Neural progenitor cell (in vitro differentiated cells): ENCODE results near the gene ZFYVE21. TPM values are rescaled to one million over a fixed set of nuclear protein-coding genes. Genes with fewer than 3 reads are reported as not detected.

ENCODE experiments used
- DNase-seq: peaks from one replicate; pipeline ENCODE4 v3.0.0-alpha.2; 2016; ENCODE audit warnings: low spot score
- H2AFZ ChIP-seq: fragments of 200-600 bp; sonication (generic); replicated peaks from 2 replicates; pipeline ENCODE4 v1.6.1; 2016; ENCODE audit warnings: antibody characterized with exemption
- H3F3A ChIP-seq: fragments of 200-600 bp; sonication (generic); 2 replicates; pipeline ENCODE4 v1.6.1; 2016; ENCODE audit warnings: antibody characterized with exemption, low read depth
- H3K27ac ChIP-seq: fragments of 200-600 bp; sonication (generic); 2 replicates; pipeline ENCODE4 v1.5.1; 2016; ENCODE audit warnings: mild to moderate bottlenecking
- H3K27me3 ChIP-seq: fragments of 200-600 bp; sonication (generic); 2 replicates; pipeline ENCODE4 v1.6.1; 2016; ENCODE audit warnings: mild to moderate bottlenecking, moderate library complexity
- H3K36me3 ChIP-seq: fragments of 200-600 bp; sonication (generic); 2 replicates; pipeline ENCODE4 v1.5.1; 2016
- H3K4me1 ChIP-seq: fragments of 200-600 bp; sonication (generic); 2 replicates; pipeline ENCODE4 v1.6.1; 2016; ENCODE audit warnings: mixed run types
- H3K4me2 ChIP-seq: fragments of 200-600 bp; sonication (generic); 2 replicates; pipeline ENCODE4 v1.6.1; 2016
- H3K4me3 ChIP-seq: fragments of 200-600 bp; sonication (generic); 2 replicates; pipeline ENCODE4 v1.5.1; 2016
- H3K79me2 ChIP-seq: fragments of 200-600 bp; sonication (generic); 2 replicates; pipeline ENCODE4 v1.6.1; 2016; ENCODE audit warnings: low read depth
- H3K9ac ChIP-seq: fragments of 200-600 bp; sonication (generic); 2 replicates; pipeline ENCODE4 v1.6.1; 2016
- H3K9me3 ChIP-seq: fragments of 200-600 bp; sonication (generic); 2 replicates; pipeline ENCODE4 v1.5.1; 2016; ENCODE audit warnings: low read depth
- H4K20me1 ChIP-seq: fragments of 200-600 bp; sonication (generic); 2 replicates; pipeline ENCODE4 v1.6.1; 2016; ENCODE audit warnings: low read depth
- H3K27ac Mint-ChIP-seq: 3 replicates; pipeline ENCODE4 v1.8.0; 2021; ENCODE audit warnings: mixed read lengths
- H3K27me3 Mint-ChIP-seq: 2 replicates; pipeline ENCODE4 v1.8.0; 2022; ENCODE audit warnings: low read depth, mild to moderate bottlenecking, inconsistent platforms, moderate library complexity, mixed read lengths; ENCODE audit not compliant: insufficient read depth
- H3K36me3 Mint-ChIP-seq: 3 replicates; pipeline ENCODE4 v1.8.0; 2021; ENCODE audit warnings: mixed read lengths
- H3K4me1 Mint-ChIP-seq: 3 replicates; pipeline ENCODE4 v1.8.0; 2021; ENCODE audit warnings: mixed read lengths
- H3K4me3 Mint-ChIP-seq: 3 replicates; pipeline ENCODE4 v1.8.0; 2021; ENCODE audit warnings: mild to moderate bottlenecking, moderate library complexity, mixed read lengths
- H3K9me3 Mint-ChIP-seq: 3 replicates; pipeline ENCODE4 v1.8.0; 2020; ENCODE audit warnings: mixed read lengths
- EZH2 ChIP-seq: fragments of 200-600 bp; sonication (generic); IDR thresholded peaks from 2 replicates; pipeline ENCODE4 v1.6.1; 2017; ENCODE audit warnings: antibody characterized with exemption, mild to moderate bottlenecking, moderate library complexity
- EZH2phosphoT487 ChIP-seq: fragments of 200-600 bp; sonication (generic); IDR thresholded peaks from 2 replicates; pipeline ENCODE4 v1.6.1; 2017; ENCODE audit warnings: antibody characterized with exemption
- total RNA-seq: library from RNA; depleted of rRNA; stranded (reverse); fragments of >200 nt; gene quantifications from 2 replicates; pipeline ENCODE4 v1.2.3, GENCODE V29; 2015; ENCODE audit warnings: low replicate concordance
- TF ChIP-seq, protein P1 (sequence below): fragments of 200-600 bp; sonication (generic); IDR thresholded peaks from 2 replicates; pipeline ENCODE4 v1.5.1; 2017; ENCODE audit warnings: antibody characterized with exemption, mild to moderate bottlenecking

Gene ZFYVE21
- total RNA-seq, 1 donor from 2014 or later = 46.2 TPM

DNA sequence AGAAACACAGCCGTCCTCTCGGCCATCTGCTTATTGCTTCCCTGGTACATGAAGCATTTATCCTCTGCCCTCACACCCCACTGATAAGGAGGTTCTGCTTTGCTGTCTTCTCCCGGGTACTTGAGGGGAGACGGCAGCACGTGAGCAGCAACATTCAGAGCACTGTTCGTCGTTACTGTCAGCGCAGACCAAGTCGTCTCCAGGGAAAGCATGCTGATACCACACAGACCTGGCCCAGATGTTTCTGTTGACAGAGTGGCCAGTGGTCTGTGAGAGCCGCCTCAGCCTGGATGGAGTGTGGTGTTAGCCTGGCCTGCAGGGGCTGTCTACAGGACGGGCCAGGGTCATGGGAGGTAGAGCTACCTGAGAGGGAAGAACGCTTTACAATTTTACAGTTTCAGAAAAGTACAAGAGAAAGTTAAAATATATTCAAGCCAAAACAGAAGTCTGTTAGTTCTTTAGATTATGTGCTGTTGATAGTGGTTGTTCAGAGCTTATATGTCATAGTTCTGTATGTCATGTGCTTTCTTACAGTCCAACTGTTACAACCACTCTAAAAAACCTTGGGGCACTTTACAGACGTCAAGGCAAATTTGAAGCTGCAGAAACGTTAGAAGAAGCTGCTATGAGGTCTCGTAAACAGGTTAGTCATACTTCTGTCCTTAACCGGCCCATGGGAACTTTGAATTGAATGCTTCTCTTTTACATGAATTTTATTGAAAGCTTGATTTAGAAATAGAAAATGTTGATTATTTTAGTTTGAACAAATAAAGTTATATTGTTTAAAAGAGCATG lies 38.5 kb upstream of the ZFYVE21 start:
- Histone ChIP-seq H3K9ac (no peak overlapping the region), H4K20me1 (peaks cover 3% of the 10 kb centered on the region)

DNA sequence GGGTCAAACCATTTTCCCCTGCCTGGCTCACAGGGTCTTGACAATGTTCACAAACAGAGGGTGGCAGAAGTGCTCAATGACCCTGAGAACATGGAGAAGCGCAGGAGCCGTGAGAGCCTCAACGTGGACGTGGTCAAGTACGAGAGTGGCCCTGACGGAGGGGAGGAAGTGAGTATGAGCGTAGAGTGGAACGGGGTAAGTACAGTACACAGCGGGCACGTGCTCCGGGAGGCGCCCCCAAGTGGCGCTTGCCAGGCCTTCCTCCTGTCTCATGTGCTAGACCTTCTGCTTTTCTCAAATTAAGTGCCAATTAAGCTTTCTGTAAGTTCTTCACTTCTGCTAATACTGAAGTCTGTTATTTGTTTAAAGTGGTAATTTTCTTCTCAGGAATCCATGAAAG lies 36.3 kb upstream of the ZFYVE21 start:
- Histone ChIP-seq H3K9me3 (no peaks in the 10 kb centered on the region), H3K27ac (no peak overlapping the region), H3K36me3 (peaks cover 28% of the 10 kb centered on the region), H2AFZ (no peak overlapping the region), H4K20me1 (peaks cover 3% of the 10 kb centered on the region), H3K4me3 (no peak overlapping the region), H3K4me1 (no peaks in the 10 kb centered on the region), H3F3A (no peaks in the 10 kb centered on the region), H3K79me2 (no peaks in the 10 kb centered on the region), H3K4me2 (no peak overlapping the region), H3K27me3 (no peaks in the 10 kb centered on the region), H3K9ac (no peak overlapping the region)
- Mint-ChIP-seq H3K4me3 (no peak overlapping the region), H3K27me3 (peaks cover 2% of the 10 kb centered on the region), H3K27ac (no peak overlapping the region), H3K9me3 (no peaks in the 10 kb centered on the region), H3K4me1 (no peaks in the 10 kb centered on the region), H3K36me3 (peaks cover 26% of the 10 kb centered on the region)
- TF ChIP-seq EZH2phosphoT487 = no peak
- TF ChIP-seq, protein P1, sequence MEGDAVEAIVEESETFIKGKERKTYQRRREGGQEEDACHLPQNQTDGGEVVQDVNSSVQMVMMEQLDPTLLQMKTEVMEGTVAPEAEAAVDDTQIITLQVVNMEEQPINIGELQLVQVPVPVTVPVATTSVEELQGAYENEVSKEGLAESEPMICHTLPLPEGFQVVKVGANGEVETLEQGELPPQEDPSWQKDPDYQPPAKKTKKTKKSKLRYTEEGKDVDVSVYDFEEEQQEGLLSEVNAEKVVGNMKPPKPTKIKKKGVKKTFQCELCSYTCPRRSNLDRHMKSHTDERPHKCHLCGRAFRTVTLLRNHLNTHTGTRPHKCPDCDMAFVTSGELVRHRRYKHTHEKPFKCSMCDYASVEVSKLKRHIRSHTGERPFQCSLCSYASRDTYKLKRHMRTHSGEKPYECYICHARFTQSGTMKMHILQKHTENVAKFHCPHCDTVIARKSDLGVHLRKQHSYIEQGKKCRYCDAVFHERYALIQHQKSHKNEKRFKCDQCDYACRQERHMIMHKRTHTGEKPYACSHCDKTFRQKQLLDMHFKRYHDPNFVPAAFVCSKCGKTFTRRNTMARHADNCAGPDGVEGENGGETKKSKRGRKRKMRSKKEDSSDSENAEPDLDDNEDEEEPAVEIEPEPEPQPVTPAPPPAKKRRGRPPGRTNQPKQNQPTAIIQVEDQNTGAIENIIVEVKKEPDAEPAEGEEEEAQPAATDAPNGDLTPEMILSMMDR = peak; percentile 58
- DNase-seq = peak; percentile 51

More for the DNA sequence above, 38.5 kb upstream of the ZFYVE21 start:
- Histone ChIP-seq H3F3A (no peaks in the 10 kb centered on the region), H2AFZ (no peak overlapping the region), H3K27me3 (no peaks in the 10 kb centered on the region), H3K4me2 (no peak overlapping the region), H3K9me3 (no peaks in the 10 kb centered on the region), H3K4me1 (no peaks in the 10 kb centered on the region), H3K4me3 (no peak overlapping the region), H3K79me2 (no peaks in the 10 kb centered on the region), H3K36me3 (peaks cover 28% of the 10 kb centered on the region), H3K27ac (no peak overlapping the region)
- Mint-ChIP-seq H3K9me3 (no peaks in the 10 kb centered on the region), H3K27ac (no peak overlapping the region), H3K4me1 (no peaks in the 10 kb centered on the region), H3K27me3 (peaks cover 2% of the 10 kb centered on the region), H3K36me3 (peaks cover 36% of the 10 kb centered on the region), H3K4me3 (no peak overlapping the region)
- DNase-seq = no peak
- no peak for TF ChIP-seq EZH2
- no peak for TF ChIP-seq EZH2phosphoT487
- TF ChIP-seq, protein P1 = no peak

DNA sequence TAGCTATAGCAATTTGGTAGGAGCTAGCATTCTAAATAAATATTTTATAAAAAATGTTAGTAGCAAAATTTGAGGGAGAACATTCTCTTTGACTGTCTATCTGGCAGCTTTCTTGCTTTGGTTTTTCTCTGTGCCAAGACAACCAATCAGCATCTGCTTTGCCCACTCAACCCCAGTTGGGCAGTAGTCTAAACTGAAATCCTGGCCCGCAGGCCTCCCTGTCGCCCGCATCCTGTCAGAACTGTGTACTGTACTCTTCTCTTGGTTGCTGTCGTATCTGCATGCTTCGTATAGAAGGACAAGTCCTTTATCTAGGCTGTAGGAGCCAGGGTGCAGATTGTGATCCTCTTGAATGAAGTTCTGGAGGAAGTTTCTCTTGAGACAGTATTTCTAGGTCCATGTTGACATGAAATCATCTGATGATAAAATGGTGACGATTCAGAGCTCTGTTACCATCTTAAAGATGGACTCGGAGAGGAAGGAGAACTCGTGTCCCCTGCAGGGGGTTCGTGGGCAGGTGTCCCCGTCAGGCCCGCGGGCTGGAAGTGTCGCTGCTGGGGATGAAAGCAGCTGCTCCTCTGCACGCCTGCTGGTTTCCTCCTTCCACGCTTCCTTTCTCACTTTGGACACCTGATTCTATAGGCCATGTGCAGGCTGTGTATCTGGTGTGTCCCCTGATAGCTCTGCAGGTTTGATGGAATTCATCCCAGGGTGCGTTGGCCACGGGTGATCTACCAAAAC lies 34.9 kb upstream of the ZFYVE21 start:
- H3K4me3 ChIP-seq = no peak overlapping the region
- H3K27ac ChIP-seq = no peak overlapping the region
- DNase-seq = no peak
- H3K36me3 ChIP-seq = peaks cover 18% of the 10 kb centered on the region
- H3K4me1 ChIP-seq = no peaks in the 10 kb centered on the region
- H3K4me2 ChIP-seq = no peak overlapping the region
- H3K27me3 Mint-ChIP-seq = peaks cover 2% of the 10 kb centered on the region
- TF ChIP-seq EZH2phosphoT487 = no peak
- TF ChIP-seq, protein P1 = no peak
- no peak for TF ChIP-seq EZH2
- H3K9me3 Mint-ChIP-seq = no peaks in the 10 kb centered on the region
- no peak overlapping the region for H3K9ac ChIP-seq
- peaks cover 3% of the 10 kb centered on the region for H4K20me1 ChIP-seq
- no peaks in the 10 kb centered on the region for H3K79me2 ChIP-seq
- no peaks in the 10 kb centered on the region for H3K4me1 Mint-ChIP-seq
- H3K27me3 ChIP-seq = no peaks in the 10 kb centered on the region
- no peak overlapping the region for H3K4me3 Mint-ChIP-seq
- peaks cover 26% of the 10 kb centered on the region for H3K36me3 Mint-ChIP-seq
- no peaks in the 10 kb centered on the region for H3K9me3 ChIP-seq
- H3K27ac Mint-ChIP-seq = no peak overlapping the region
- no peak overlapping the region for H2AFZ ChIP-seq
- H3F3A ChIP-seq = no peaks in the 10 kb centered on the region
